HG03469 (cell line): ENCODE data around the gene VPS50.

Experiments used
- ATAC-seq: cut with Tn5 transposase; IDR thresholded peaks from one replicate; pipeline ENCODE4 v1.9.1; 2021; ENCODE audit warnings: mild to moderate bottlenecking, moderate library complexity, moderate number of reproducible peaks; ENCODE audit not compliant: unreplicated experiment

Gene VPS50

GRCh38 chr7:93238131-93238530 is 6.0 kb downstream of the VPS50 start:
- no peak for ATAC-seq

GRCh38 chr7:93238748-93239147 is 6.6 kb downstream of the VPS50 start:
- no peak for ATAC-seq

- ATAC-seq = no peak
These were observed 7.7 kb downstream of the VPS50 start for GRCh38 chr7:93239824-93240223.

- ATAC-seq = no peak
These were observed 9.9 kb downstream of the VPS50 start for GRCh38 chr7:93242106-93242505.

- ATAC-seq = no peak
These were observed 13.6 kb downstream of the VPS50 start for GRCh38 chr7:93245525-93246432.

- no peak for ATAC-seq
These were observed 17.5 kb downstream of the VPS50 start for GRCh38 chr7:93249491-93250148.

GRCh38 chr7:93258661-93259060 is 26.5 kb downstream of the VPS50 start:
- ATAC-seq = no peak

GRCh38 chr7:93262535-93262934 is 30.4 kb downstream of the VPS50 start:
- no peak for ATAC-seq

- ATAC-seq = no peak
These were observed 33.1 kb downstream of the VPS50 start for GRCh38 chr7:93265220-93265619.

- no peak for ATAC-seq
These were observed 47.4 kb downstream of the VPS50 start for GRCh38 chr7:93279541-93279940.

GRCh38 chr7:93284908-93285307 is 52.7 kb downstream of the VPS50 start:
- ATAC-seq = no peak

GRCh38 chr7:93293229-93293628 is 61.1 kb downstream of the VPS50 start:
- no peak for ATAC-seq

GRCh38 chr7:93298206-93298605 is 66.0 kb downstream of the VPS50 start:
- no peak for ATAC-seq

GRCh38 chr7:93298671-93299070 is 66.5 kb downstream of the VPS50 start:
- no peak for ATAC-seq

GRCh38 chr7:93301736-93302135 is 69.6 kb downstream of the VPS50 start:
- ATAC-seq = no peak

GRCh38 chr7:93307131-93307660 is 75.0 kb downstream of the VPS50 start:
- ATAC-seq = no peak

- ATAC-seq = no peak
These were observed 75.8 kb downstream of the VPS50 start for GRCh38 chr7:93307943-93308342.

- no peak for ATAC-seq
These were observed 78.2 kb downstream of the VPS50 start for GRCh38 chr7:93310346-93310745.

GRCh38 chr7:93314449-93314848 is 82.3 kb downstream of the VPS50 start:
- no peak for ATAC-seq

GRCh38 chr7:93315896-93316295 is 83.7 kb downstream of the VPS50 start:
- no peak for ATAC-seq

GRCh38 chr7:93316730-93317129 is 84.6 kb downstream of the VPS50 start:
- no peak for ATAC-seq

GRCh38 chr7:93320887-93321286 is 88.7 kb downstream of the VPS50 start:
- ATAC-seq = no peak
